ENCODE measurements around the gene FAM124B.

DNA sequence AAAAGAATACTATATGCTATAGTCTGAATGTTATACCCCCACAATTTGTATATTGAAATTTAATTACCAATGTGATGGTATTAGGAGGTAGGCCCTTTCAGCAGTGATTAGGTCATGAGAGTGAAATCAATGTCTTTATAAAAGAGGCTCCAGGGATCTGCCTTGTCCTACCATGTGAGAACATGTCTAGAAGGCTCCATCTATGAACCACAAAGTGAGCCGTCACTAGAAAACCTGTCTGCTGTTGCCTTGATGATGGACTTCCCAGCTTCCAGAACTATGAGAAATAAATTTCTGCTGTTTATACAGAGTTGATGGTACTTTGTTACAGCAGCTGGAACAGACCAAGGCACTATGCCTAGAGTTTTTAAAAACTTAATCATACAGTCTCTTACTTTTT, 46.3 kb upstream of the FAM124B start:
- no peak for TF ChIP-seq NANOG (IDR thresholded peaks at IDR 0.05; ENCODE audit: insufficient read depth, low read depth, low read length, poor library complexity, severe bottlenecking)
- TF ChIP-seq, protein P1, sequence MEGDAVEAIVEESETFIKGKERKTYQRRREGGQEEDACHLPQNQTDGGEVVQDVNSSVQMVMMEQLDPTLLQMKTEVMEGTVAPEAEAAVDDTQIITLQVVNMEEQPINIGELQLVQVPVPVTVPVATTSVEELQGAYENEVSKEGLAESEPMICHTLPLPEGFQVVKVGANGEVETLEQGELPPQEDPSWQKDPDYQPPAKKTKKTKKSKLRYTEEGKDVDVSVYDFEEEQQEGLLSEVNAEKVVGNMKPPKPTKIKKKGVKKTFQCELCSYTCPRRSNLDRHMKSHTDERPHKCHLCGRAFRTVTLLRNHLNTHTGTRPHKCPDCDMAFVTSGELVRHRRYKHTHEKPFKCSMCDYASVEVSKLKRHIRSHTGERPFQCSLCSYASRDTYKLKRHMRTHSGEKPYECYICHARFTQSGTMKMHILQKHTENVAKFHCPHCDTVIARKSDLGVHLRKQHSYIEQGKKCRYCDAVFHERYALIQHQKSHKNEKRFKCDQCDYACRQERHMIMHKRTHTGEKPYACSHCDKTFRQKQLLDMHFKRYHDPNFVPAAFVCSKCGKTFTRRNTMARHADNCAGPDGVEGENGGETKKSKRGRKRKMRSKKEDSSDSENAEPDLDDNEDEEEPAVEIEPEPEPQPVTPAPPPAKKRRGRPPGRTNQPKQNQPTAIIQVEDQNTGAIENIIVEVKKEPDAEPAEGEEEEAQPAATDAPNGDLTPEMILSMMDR (IDR thresholded peaks at IDR 0.05; ENCODE audit: control extremely low read depth in 1 of 3, insufficient read depth in 1 of 3, low read depth in 1 of 3, low read length in 3 of 3): no peak

Data from H1 (cell line).